ENCODE data around the gene SGPP1.
"Not testable (repeated sequence)": the region's sequence is repeated elsewhere in the genome, so short reads cannot be mapped to it uniquely, and the experiment has no call there.

The SGPP1 gene

DNA sequence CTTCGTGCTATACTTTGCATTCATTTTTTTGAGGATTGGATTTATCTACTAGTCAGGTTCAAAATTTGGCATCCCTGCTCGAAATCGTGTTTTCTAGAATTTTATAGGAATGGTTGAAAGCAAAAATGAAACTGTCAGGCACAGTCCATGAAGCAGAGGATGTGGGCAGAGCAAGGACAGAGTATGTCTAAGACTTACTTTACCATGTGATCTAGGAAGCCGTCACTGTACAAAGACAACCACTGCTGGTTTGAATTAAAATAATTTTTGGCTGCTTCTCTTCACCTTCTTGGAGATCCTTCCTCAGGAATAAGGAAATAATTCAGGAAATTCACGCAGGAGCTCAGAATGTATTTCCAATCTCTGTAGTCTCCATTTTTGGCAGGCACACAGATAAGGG is 31.6 kb upstream of the SGPP1 start:
- peak overlapping the region; percentile 18; the same call in 1 of the 2 replicates for H3K4me2 ChIP-seq
- no peaks in the 10 kb centered on the region for H4K20me1 ChIP-seq
- no peak overlapping the region for H3K27ac ChIP-seq

GRCh38 chr14:63757211-63757610 is 29.3 kb upstream of the SGPP1 start:
- Histone ChIP-seq H3K4me3 (no peak overlapping the region), H3K27ac (no peak overlapping the region)
- TF ChIP-seq Cebpa-rat (IDR thresholded peaks at IDR 0.05): no peak

More for the DNA sequence above, 31.6 kb upstream of the SGPP1 start:
- no peaks in the 10 kb centered on the region for H3K27me3 ChIP-seq
- no peaks in the 10 kb centered on the region for H3K4me1 ChIP-seq
- H3K36me3 ChIP-seq: no peaks in the 10 kb centered on the region
- H3K9ac ChIP-seq: no peak overlapping the region
- TF ChIP-seq Cebpa-rat (IDR thresholded peaks at IDR 0.05): no peak
- H3K4me3 ChIP-seq: no peak overlapping the region
- no peaks in the 10 kb centered on the region for H3K9me3 ChIP-seq

GRCh38 chr14:63752449-63753169 is 24.7 kb upstream of the SGPP1 start:
- no peak for TF ChIP-seq Cebpa-rat (IDR thresholded peaks at IDR 0.05)
- H3K27me3 ChIP-seq: no peaks in the 10 kb centered on the region
- no peaks in the 10 kb centered on the region for H3K36me3 ChIP-seq
- H3K4me2 ChIP-seq: no peak overlapping the region
- no peak overlapping the region for H3K4me3 ChIP-seq
- H3K4me1 ChIP-seq: no peaks in the 10 kb centered on the region
- H4K20me1 ChIP-seq: no peaks in the 10 kb centered on the region
- no peak overlapping the region for H3K27ac ChIP-seq
- no peaks in the 10 kb centered on the region for H3K9me3 ChIP-seq
- no peak overlapping the region for H3K9ac ChIP-seq

More at GRCh38 chr14:63757211-63757610, 29.3 kb upstream of the SGPP1 start:
- Histone ChIP-seq H3K4me2 (no peak overlapping the region), H3K9ac (no peak overlapping the region), H3K9me3 (no peaks in the 10 kb centered on the region), H3K4me1 (no peaks in the 10 kb centered on the region), H3K36me3 (no peaks in the 10 kb centered on the region), H4K20me1 (no peaks in the 10 kb centered on the region), H3K27me3 (no peaks in the 10 kb centered on the region)

DNA sequence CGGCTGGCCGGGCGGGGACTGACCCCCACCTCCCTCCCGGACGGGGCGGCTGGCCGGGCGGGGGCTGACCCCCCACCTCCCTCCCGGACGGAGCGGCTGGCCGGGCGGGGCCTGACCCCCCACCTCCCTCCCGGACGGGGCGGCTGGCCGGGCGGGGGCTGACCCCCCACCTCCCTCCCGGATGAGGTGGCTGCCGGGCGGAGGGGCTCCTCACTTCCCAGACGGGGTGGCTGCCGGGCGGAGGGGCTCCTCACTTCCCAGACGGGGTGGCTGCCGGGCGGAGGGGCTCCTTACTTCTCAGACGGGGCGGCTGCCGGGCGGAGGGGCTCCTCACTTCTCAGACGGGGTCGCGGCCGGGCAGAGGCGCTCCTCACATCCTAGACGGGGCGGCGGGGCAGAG is 23.2 kb upstream of the SGPP1 start:
- H3K9me3 ChIP-seq, H3K27ac ChIP-seq, H3K4me2 ChIP-seq, H3K36me3 ChIP-seq, H3K9ac ChIP-seq, H3K27me3 ChIP-seq, H4K20me1 ChIP-seq, H3K4me3 ChIP-seq, H3K4me1 ChIP-seq: not testable (repeated sequence)

DNA sequence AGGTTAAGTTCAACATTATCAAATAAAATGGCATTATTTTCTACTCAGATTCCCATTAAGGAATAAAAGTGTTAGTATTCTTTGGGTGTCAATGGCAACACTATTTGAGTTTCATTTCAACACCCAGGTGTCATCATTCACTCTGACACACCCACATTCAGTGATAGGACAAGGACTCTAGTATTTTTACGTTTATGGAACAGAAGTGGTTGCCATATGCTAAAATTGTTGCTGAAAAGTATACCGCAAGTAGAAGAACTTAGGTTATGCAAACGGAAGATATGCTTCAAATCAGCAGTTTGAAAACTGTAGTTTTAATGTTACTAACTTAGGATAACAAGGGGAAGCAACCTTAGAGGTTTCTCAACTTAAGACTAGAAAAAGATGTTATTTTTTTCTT is 20.0 kb upstream of the SGPP1 start:
- no peak overlapping the region for H3K9ac ChIP-seq
- no peak for TF ChIP-seq Cebpa-rat (IDR thresholded peaks at IDR 0.05)
- H3K27ac ChIP-seq: no peak overlapping the region
- no peaks in the 10 kb centered on the region for H4K20me1 ChIP-seq
- H3K4me2 ChIP-seq: no peak overlapping the region
- H3K27me3 ChIP-seq: no peaks in the 10 kb centered on the region
- H3K36me3 ChIP-seq: no peaks in the 10 kb centered on the region
- H3K4me1 ChIP-seq: no peaks in the 10 kb centered on the region
- H3K9me3 ChIP-seq: no peaks in the 10 kb centered on the region
- H3K4me3 ChIP-seq: no peak overlapping the region

DNA sequence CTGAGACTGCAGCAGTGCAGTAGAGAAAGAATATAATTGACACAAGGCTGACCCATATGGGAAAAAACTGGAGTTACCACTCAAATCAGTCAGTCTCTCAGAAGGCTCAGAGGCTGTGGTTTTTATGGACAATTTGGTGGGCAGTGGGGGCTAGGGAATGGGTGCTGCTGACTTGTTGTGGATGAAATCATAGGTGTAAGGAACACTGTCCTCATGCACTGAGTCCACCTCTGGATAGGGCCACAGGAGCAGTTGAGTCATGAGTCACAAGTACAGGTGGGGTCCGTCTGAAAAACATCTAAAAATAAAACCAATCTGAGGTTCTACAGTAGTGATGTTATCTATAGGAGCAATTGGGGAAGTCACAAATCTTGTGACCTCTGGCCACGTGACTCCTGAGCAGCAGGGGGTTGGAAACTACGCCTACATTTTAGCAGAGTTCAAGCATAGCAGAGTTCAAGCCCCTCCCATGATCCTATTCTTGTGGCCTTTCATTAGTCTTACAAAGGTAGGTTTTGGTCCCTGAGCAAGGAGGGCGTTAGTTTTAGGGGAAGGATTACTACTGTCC is 18.1 kb upstream of the SGPP1 start:
- no peak overlapping the region for H3K27ac ChIP-seq
- no peak for TF ChIP-seq Cebpa-rat (IDR thresholded peaks at IDR 0.05)
- H3K4me1 ChIP-seq: no peaks in the 10 kb centered on the region
- H3K9me3 ChIP-seq: no peaks in the 10 kb centered on the region
- no peaks in the 10 kb centered on the region for H3K27me3 ChIP-seq
- H3K4me3 ChIP-seq: no peak overlapping the region
- H3K9ac ChIP-seq: no peak overlapping the region
- H4K20me1 ChIP-seq: no peaks in the 10 kb centered on the region
- H3K4me2 ChIP-seq: no peak overlapping the region
- no peaks in the 10 kb centered on the region for H3K36me3 ChIP-seq

DNA sequence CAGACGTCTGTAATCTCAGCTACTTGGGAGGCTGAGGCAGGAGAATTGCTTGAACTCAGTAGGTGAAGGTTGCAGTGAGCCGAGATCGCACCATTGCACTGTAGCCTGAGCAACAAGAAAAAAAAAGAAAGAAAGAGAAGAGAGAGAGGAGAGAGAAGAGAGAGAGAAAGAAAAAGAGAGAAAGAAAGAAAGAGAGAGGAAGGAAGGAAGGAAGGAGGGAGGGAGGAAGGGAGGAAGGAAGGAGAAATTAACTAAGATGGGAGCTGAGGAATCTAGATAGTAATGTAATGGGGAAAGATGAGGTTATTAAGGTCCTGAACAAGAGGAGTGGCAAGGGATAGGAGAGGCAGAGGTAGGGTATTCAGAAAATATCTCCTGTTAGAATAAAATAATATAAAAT is 17.4 kb upstream of the SGPP1 start:
- no peaks in the 10 kb centered on the region for H4K20me1 ChIP-seq
- no peaks in the 10 kb centered on the region for H3K27me3 ChIP-seq
- no peak overlapping the region for H3K4me2 ChIP-seq
- H3K36me3 ChIP-seq: no peaks in the 10 kb centered on the region
- H3K27ac ChIP-seq: no peak overlapping the region
- TF ChIP-seq Cebpa-rat (IDR thresholded peaks at IDR 0.05): no peak
- H3K9ac ChIP-seq: no peak overlapping the region
- H3K9me3 ChIP-seq: no peaks in the 10 kb centered on the region
- H3K4me3 ChIP-seq: no peak overlapping the region
- no peaks in the 10 kb centered on the region for H3K4me1 ChIP-seq

GRCh38 chr14:63737582-63738006 is 9.7 kb upstream of the SGPP1 start:
- no peaks in the 10 kb centered on the region for H3K36me3 ChIP-seq
- H3K4me3 ChIP-seq: no peak overlapping the region
- H4K20me1 ChIP-seq: no peaks in the 10 kb centered on the region
- H3K27ac ChIP-seq: no peak overlapping the region
- 0 out of 2 replicates have a peak, but pooled peaks cover 7% of the 10 kb centered on the region for H3K4me1 ChIP-seq
- no peak for TF ChIP-seq Cebpa-rat (IDR thresholded peaks at IDR 0.05)
- H3K4me2 ChIP-seq: no peak overlapping the region
- no peak overlapping the region for H3K9ac ChIP-seq
- H3K27me3 ChIP-seq: no peaks in the 10 kb centered on the region
- H3K9me3 ChIP-seq: no peaks in the 10 kb centered on the region

- no peak for TF ChIP-seq Cebpa-rat (IDR thresholded peaks at IDR 0.05)
- Histone ChIP-seq H3K4me1 (0 out of 2 replicates have a peak, but pooled peaks cover 7% of the 10 kb centered on the region), H3K27ac (no peak overlapping the region), H3K27me3 (no peaks in the 10 kb centered on the region), H4K20me1 (no peaks in the 10 kb centered on the region), H3K9me3 (no peaks in the 10 kb centered on the region), H3K4me3 (no peak overlapping the region), H3K4me2 (no peak overlapping the region), H3K9ac (no peak overlapping the region), H3K36me3 (no peaks in the 10 kb centered on the region)
Observed at GRCh38 chr14:63735720-63736119, 7.9 kb upstream of the SGPP1 start.

GRCh38 chr14:63730659-63731058 is 2.8 kb upstream of the SGPP1 start:
- Histone ChIP-seq H3K4me3 (no peak overlapping the region), H3K27ac (no peak overlapping the region), H3K27me3 (no peaks in the 10 kb centered on the region), H4K20me1 (0 out of 2 replicates have a peak, but pooled peaks cover 6% of the 10 kb centered on the region), H3K36me3 (no peaks in the 10 kb centered on the region), H3K4me2 (no peak overlapping the region), H3K9ac (no peak overlapping the region), H3K4me1 (peaks cover 8% of the 10 kb centered on the region), H3K9me3 (no peaks in the 10 kb centered on the region)
- TF ChIP-seq Cebpa-rat (IDR thresholded peaks at IDR 0.05): no peak

Data from BLaER1 (cell line).